Measurements from ENCODE around the gene GSTO1.
A peak's percentile ranks its signal among the peaks of the same experiment; 100 is the strongest.

The GSTO1 gene

GRCh38 chr10:104297697-104298660, 43.3 kb downstream of the GSTO1 start:
- Histone ChIP-seq H3K27me3 (ENCODE audit: low read depth) (peaks cover 27% of the 10 kb centered on the region), H3K4me3 (no peak overlapping the region), H3K9me3 (no peaks in the 10 kb centered on the region), H3K4me1 (no peaks in the 10 kb centered on the region), H3K36me3 (replicated peaks) (no peaks in the 10 kb centered on the region)
- DNase-seq (ENCODE audit: low spot score in 2 of 2), result peak; percentile 3 to 71
- in situ Hi-C loops (cut with MboI; ENCODE audit: low sequenced_read_pairs), result no loop called here

DNA sequence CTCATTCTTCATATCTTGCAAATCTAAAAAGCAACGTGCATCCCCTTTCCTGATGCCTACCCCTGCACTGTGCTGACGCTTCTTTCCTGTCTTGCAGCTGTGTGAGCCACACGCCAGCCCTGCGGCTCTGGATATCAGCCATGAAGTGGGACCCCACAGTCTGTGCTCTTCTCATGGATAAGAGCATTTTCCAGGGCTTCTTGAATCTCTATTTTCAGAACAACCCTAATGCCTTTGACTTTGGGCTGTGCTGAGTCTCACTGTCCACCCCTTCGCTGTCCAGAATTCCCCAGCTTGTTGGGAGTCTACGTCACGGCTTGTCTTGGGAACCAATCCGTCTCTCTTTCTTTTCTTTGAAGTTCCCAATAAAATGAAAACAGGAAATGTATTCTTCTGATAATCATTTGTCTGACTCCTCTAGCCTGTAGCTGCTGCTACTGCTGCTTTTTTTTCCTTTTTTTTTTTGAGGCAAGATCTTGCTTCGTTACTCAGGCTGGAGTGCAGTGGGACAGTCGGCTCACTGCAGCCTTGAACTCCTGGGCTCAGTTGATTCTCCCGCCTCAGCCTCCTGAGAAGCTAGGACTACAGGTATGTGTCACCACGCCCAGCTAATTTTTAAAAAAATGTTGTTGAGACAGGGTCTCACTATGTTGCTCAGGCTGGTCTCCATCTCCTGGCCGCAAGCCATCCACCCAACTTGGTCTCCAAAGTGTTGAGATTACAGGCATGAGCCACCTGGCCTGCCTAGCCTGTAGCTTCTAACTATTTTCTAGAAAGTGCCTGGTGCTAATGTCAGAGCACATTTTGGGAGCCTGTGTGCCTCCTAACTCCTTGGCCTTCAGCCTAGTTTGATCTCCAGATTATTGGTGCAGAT, 44.6 kb downstream of the GSTO1 start:
- in situ Hi-C loops (cut with MboI; ENCODE audit: low sequenced_read_pairs), result no loop called here
- Histone ChIP-seq H3K4me3 (no peak overlapping the region), H3K4me1 (no peaks in the 10 kb centered on the region), H3K36me3 (replicated peaks) (no peaks in the 10 kb centered on the region), H3K27me3 (ENCODE audit: low read depth) (peaks cover 27% of the 10 kb centered on the region), H3K9me3 (peaks cover 4% of the 10 kb centered on the region; the same call in 1 of the 2 replicates)
- no peak for DNase-seq (ENCODE audit: low spot score in 2 of 2)

DNA sequence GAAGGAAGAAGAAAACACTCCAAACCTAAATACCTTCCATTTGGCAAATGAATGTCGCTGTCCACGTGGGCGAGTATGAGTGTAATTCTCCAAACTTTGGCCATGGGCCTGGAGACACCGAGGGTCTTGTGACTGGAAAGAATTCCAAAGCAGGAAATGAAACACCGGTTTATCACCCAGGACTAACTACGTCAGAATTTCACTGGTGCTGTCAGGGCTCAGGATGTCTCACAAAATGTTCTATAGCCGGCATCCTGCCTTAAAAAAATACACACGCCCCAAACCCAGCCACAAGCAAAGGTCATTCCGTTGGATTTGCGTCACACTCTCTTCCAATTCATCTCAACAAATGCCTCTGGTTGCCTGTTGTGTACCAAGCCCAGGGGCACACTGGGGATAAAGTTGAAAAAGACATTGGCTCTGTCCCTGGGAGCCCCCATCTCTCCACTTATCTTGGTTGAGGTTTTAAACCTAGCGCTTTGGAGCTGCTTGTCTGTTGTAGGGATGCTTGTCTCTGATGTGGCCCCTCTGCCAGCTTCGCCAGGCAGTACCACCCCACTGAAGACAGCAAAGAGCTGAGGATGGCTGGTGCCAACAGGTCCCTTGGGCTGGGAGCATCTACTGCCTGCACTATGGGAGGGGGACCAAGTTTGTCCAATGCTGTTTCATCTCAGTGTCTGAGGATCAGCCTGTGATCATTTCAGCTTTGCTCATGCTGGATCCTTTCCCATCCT, 45.5 kb downstream of the GSTO1 start:
- no peak overlapping the region for H3K4me3 ChIP-seq
- in situ Hi-C loops (cut with MboI; ENCODE audit: low sequenced_read_pairs), result loop anchor here (5.0 kb wide), 1 partner anchor 47 kb away; no protein-coding TSS in a partner anchor
- H3K4me1 ChIP-seq, result no peaks in the 10 kb centered on the region
- peaks cover 4% of the 10 kb centered on the region; the same call in 1 of the 2 replicates for H3K9me3 ChIP-seq
- H3K36me3 ChIP-seq (replicated peaks), result no peaks in the 10 kb centered on the region
- no peak for DNase-seq (ENCODE audit: low spot score in 2 of 2)
- peaks cover 19% of the 10 kb centered on the region for H3K27me3 ChIP-seq (ENCODE audit: low read depth)

- no peak for DNase-seq (ENCODE audit: low spot score in 2 of 2)
- 0 out of 2 replicates have a peak, but pooled peaks cover under 1% of the 10 kb centered on the region for H3K4me1 ChIP-seq
- in situ Hi-C loops (cut with MboI; ENCODE audit: low sequenced_read_pairs), result loop anchor here (5.0 kb wide), 1 partner anchor 46 kb away; no protein-coding TSS in a partner anchor
- H3K36me3 ChIP-seq (replicated peaks), result no peaks in the 10 kb centered on the region
- H3K27me3 ChIP-seq (ENCODE audit: low read depth), result peaks cover 17% of the 10 kb centered on the region
- peaks cover 4% of the 10 kb centered on the region; the same call in 1 of the 2 replicates for H3K9me3 ChIP-seq
- no peak overlapping the region for H3K4me3 ChIP-seq
Observed at GRCh38 chr10:104300736-104301292, 46.1 kb downstream of the GSTO1 start.

- Histone ChIP-seq H3K9me3 (peaks cover 4% of the 10 kb centered on the region; the same call in 1 of the 2 replicates), H3K4me1 (peaks cover 4% of the 10 kb centered on the region; the same call in 1 of the 2 replicates), H3K4me3 (no peak overlapping the region), H3K27me3 (ENCODE audit: low read depth) (peaks cover 17% of the 10 kb centered on the region), H3K36me3 (replicated peaks) (no peaks in the 10 kb centered on the region)
- no peak for DNase-seq (ENCODE audit: low spot score in 2 of 2)
- in situ Hi-C loops (cut with MboI; ENCODE audit: low sequenced_read_pairs), result loop anchor here (5.0 kb wide), 1 partner anchor 45 kb away; no protein-coding TSS in a partner anchor
Observed at GRCh38 chr10:104301907-104302690, 47.4 kb downstream of the GSTO1 start.

DNA sequence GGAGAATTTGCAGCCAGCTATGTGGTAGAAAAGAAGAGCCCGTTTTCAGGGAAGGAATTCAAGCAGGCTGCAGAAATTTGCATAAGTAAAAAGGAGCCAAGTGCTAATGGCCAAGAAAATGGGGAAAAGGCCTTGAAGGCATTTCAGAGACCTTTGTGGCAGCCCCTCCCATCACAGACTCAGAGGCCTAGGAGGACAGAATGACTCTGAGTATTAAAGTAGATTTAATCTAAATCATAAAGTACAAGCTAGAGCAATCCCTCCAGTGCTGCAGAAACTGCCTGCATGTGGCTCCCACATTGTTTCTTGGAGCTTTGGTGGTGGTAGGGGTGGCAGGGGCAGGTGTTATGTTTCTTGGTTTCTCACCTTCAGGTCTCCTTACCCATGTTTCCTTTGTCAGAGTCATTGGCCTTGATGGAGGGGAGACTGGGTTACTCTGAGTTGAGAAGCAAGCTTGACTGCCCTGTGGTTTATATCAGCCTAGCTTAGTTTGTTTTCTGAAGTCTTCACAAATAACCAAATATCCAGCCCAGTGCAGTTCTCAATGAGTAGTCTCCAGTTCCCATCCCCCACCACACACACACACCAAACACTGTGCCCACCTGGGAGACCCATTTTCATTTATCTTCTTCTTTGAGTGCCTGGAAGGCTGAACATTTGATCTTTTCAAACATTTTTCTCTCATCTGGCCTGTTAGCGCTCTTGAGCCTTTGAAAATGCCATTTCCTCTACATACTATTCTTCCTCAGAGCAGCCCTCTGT, 49.1 kb downstream of the GSTO1 start:
- in situ Hi-C loops (cut with MboI; ENCODE audit: low sequenced_read_pairs), result loop anchor here (5.0 kb wide), 1 partner anchor 44 kb away; no protein-coding TSS in a partner anchor
- Histone ChIP-seq H3K27me3 (ENCODE audit: low read depth) (peaks cover 7% of the 10 kb centered on the region), H3K4me3 (no peak overlapping the region), H3K4me1 (peaks cover 4% of the 10 kb centered on the region; the same call in 1 of the 2 replicates), H3K9me3 (peaks cover 4% of the 10 kb centered on the region; the same call in 1 of the 2 replicates), H3K36me3 (replicated peaks) (no peaks in the 10 kb centered on the region)
- no peak for DNase-seq (ENCODE audit: low spot score in 2 of 2)

- Histone ChIP-seq H3K9me3 (peaks cover 4% of the 10 kb centered on the region; the same call in 1 of the 2 replicates), H3K4me1 (peaks cover 4% of the 10 kb centered on the region; the same call in 1 of the 2 replicates), H3K4me3 (no peak overlapping the region), H3K27me3 (ENCODE audit: low read depth) (0 out of 2 replicates have a peak, but pooled peaks cover 3% of the 10 kb centered on the region), H3K36me3 (replicated peaks) (no peaks in the 10 kb centered on the region)
- DNase-seq (ENCODE audit: low spot score in 2 of 2), result no peak
- in situ Hi-C loops (cut with MboI; ENCODE audit: low sequenced_read_pairs), result loop anchor here (5.0 kb wide), 1 partner anchor 43 kb away; no protein-coding TSS in a partner anchor
Observed at GRCh38 chr10:104304356-104304745, 49.7 kb downstream of the GSTO1 start.

DNA sequence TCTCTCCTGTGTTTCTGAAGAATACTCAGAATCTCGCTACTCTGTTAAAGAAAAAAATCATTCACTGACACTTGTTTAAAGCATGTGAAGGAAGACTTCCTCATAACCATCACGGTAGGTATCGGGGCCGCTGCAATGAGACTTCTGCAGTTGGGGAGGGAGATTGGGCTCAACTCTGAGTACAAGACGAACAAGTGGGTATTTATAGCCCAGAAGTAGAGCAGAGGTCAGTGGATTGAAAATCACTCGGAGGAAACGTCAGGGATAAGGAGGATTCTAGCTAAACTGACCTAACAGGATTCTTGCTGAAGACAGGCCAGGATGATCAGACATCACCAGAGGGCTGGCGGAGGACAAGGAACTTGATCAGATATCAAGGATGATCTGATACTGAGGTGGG, 50.2 kb downstream of the GSTO1 start:
- peaks cover 4% of the 10 kb centered on the region; the same call in 1 of the 2 replicates for H3K4me1 ChIP-seq
- H3K27me3 ChIP-seq (ENCODE audit: low read depth), result 0 out of 2 replicates have a peak, but pooled peaks cover 3% of the 10 kb centered on the region
- no peak for DNase-seq (ENCODE audit: low spot score in 2 of 2)
- H3K36me3 ChIP-seq (replicated peaks), result no peaks in the 10 kb centered on the region
- peaks cover 4% of the 10 kb centered on the region; the same call in 1 of the 2 replicates for H3K9me3 ChIP-seq
- in situ Hi-C loops (cut with MboI; ENCODE audit: low sequenced_read_pairs), result loop anchor here (5.0 kb wide), 1 partner anchor 42 kb away; no protein-coding TSS in a partner anchor
- H3K4me3 ChIP-seq, result no peak overlapping the region

- H3K36me3 ChIP-seq (replicated peaks), result no peaks in the 10 kb centered on the region
- no peaks in the 10 kb centered on the region for H3K27me3 ChIP-seq (ENCODE audit: low read depth)
- peaks cover 4% of the 10 kb centered on the region; the same call in 1 of the 2 replicates for H3K4me1 ChIP-seq
- no peak for DNase-seq (ENCODE audit: low spot score in 2 of 2)
- H3K4me3 ChIP-seq, result no peak overlapping the region
- peaks cover 4% of the 10 kb centered on the region; the same call in 1 of the 2 replicates for H3K9me3 ChIP-seq
- in situ Hi-C loops (cut with MboI; ENCODE audit: low sequenced_read_pairs), result no loop called here
Observed at GRCh38 chr10:104306897-104307296, 52.2 kb downstream of the GSTO1 start.

GRCh38 chr10:104307576-104308438, 53.1 kb downstream of the GSTO1 start:
- peaks cover 4% of the 10 kb centered on the region; the same call in 1 of the 2 replicates for H3K4me1 ChIP-seq
- peaks cover 4% of the 10 kb centered on the region; the same call in 1 of the 2 replicates for H3K9me3 ChIP-seq
- no peak for DNase-seq (ENCODE audit: low spot score in 2 of 2)
- in situ Hi-C loops (cut with MboI; ENCODE audit: low sequenced_read_pairs), result no loop called here
- H3K36me3 ChIP-seq (replicated peaks), result no peaks in the 10 kb centered on the region; the same call in 1 of the 2 replicates
- no peak overlapping the region for H3K4me3 ChIP-seq
- no peaks in the 10 kb centered on the region for H3K27me3 ChIP-seq (ENCODE audit: low read depth)
